Left renal pelvis (tissue), 4 donors: ENCODE data around the gene KCNJ18. TPM values are rescaled to one million over a fixed set of nuclear protein-coding genes. Genes with fewer than 3 reads are reported as not detected.
"Not testable (repeated sequence)": the region's sequence is repeated elsewhere in the genome, so short reads cannot be mapped to it uniquely, and the experiment has no call there.

Source experiments
- DNase-seq, 4 donors: peaks; one replicate each; pipeline ENCODE4 v3.0.0-alpha.2; 2013; ENCODE audit warnings: low read depth in 4 of 4, low spot score in 3 of 4
- polyA plus RNA-seq, 4 donors: library from polyadenylated mRNA; unstranded; fragments of 120-200 nt; gene quantifications; one replicate each; pipeline ENCODE4 v1.2.1, GENCODE V29; 2013; ENCODE audit not compliant: insufficient read length in 4 of 4

Gene KCNJ18
- polyA plus RNA-seq, 4 donors = not detected

DNA sequence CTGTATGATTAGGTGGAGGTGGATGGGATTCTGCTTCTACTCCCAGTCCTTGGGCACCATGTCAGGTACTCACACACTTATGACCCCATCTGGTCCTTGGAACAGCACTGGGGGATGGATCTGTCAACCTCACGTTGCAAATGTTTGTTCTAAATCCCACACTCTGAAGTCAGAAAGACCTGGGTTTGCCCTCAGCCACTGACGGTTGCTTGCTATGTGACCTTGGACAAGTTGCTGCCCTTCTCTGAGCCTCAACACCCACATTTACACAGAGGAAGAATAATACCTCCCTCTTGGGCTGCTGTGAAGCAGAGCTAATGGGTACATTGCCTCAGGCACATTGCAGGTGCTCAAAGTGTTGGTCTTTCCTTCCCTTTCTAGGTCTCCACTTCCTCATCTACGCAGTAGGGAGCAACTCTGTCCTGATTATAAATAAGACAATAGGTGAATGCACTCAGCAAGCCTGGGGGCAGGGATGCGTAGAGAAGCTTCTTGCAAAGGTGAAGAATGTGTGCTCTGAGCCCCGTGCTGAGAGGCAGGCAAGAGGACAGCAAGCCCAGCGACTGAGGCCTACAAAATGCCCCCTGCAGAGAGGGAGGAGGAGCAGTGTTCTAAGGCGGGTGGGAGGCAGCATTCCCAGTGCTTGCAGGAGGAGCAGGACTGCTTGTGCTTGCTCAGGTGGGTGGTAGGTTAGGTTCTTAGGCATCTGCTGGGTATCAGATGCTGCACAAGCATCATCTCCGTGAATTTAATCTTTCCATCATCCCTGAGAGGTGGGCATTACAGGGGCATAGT, 21.8 kb upstream of the KCNJ18 start:
- not testable (repeated sequence) for DNase-seq

- not testable (repeated sequence) for DNase-seq
These were observed 20.9 kb upstream of the KCNJ18 start for GRCh38 chr17:21671437-21671836.

DNA sequence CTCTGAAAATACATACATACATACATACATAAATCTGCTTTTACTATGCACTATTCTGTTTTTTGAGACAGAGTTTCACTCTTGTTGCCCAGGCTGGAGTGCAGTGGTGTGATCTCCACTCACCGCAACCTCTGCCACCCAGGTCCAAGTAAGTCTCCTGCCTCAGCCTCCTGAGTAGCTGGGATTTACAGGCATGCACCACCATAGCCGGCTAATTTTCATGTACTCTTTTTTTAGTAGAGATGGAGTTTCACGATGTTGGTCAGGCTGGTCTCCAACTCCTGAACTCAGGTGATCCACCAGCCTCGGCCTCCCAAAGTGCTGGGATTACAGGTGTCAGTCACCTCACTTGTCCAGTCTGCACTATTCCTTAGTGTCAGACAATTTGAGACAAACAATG, 20.5 kb upstream of the KCNJ18 start:
- not testable (repeated sequence) for DNase-seq

DNA sequence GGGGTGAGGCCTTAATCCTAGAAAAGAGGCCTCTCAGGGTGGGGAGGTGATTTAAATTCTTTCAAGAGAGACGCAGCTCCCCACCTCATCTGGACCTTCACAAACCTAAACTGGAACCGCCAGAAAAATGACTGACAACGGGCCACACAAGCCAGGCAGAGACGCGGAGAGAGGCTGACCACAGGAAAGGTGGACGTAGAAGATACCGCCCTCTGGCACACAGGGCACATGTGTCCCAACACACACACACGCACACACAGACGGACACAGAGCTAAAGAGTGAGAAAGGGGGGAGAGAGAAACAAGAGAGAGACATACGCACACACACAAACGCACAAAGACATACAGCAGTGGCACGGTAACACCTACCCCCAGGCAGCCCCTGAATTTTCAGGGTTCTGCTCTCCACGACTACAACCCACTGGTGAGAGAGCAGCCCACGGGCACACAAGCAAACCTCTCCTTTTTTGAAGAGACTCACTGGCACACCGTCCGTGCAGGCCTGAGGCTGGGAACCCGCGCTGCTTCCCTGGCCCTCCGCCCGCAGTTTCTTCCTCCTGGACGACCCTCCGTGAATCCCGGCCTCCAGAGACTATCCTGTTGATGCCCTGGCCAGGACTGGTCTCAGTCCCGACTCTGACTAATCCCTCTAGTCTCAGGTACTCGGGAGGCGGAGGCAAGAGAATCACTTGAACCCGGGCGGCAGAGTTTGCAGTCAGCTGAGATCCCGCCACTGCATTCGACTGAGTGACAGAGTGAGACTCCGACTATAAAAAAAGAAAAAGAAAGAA, 18.7 kb upstream of the KCNJ18 start:
- not testable (repeated sequence) for DNase-seq

DNA sequence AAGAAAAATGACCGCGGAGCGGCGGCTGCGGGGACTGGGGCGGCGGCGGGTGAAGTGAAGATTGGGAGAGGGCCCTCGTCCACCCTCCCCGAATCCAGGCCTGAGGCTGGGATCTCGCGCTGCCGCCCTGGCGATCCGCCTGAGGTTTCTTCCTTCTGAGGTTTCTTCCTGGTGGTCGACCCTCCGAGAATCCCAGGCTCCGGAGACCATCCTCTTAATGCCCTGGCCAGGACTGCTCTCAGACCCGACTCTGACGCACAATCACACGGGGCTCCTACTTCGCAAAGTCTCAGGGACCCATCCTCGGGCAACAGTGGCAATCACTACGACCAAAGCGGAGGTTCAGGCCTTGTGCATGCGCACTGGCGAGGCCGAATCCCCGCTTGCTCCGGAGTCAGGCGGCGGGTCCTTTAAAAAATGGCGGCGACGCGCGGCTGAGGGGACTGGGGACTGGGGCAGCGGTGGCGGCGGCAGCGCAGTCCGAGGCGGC, 18.0 kb upstream of the KCNJ18 start:
- no peak for DNase-seq

- DNase-seq = not testable (repeated sequence)
These were observed 17.2 kb upstream of the KCNJ18 start for GRCh38 chr17:21674891-21675738.

DNA sequence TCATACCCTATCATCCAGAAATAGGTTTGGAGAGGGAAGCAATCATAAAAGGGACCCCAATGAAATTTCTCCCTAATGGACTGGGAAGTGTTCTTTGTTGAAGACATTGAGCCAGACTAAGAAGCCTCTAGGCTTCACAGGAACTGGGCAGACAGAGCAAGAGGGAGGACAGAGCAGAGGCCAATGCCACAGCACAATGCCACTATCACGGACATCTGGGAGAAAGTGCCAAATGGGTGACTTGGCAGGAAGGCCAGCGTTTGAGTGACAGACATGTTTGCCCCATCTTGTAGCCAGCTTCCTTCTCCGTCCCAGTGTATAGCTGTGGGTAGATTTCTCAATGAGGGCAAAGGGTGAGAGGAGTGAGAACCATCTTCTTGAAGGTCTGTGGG, 16.6 kb upstream of the KCNJ18 start:
- DNase-seq = not testable (repeated sequence)

- DNase-seq = no peak
These were observed 15.8 kb upstream of the KCNJ18 start for GRCh38 chr17:21676281-21677111.

DNA sequence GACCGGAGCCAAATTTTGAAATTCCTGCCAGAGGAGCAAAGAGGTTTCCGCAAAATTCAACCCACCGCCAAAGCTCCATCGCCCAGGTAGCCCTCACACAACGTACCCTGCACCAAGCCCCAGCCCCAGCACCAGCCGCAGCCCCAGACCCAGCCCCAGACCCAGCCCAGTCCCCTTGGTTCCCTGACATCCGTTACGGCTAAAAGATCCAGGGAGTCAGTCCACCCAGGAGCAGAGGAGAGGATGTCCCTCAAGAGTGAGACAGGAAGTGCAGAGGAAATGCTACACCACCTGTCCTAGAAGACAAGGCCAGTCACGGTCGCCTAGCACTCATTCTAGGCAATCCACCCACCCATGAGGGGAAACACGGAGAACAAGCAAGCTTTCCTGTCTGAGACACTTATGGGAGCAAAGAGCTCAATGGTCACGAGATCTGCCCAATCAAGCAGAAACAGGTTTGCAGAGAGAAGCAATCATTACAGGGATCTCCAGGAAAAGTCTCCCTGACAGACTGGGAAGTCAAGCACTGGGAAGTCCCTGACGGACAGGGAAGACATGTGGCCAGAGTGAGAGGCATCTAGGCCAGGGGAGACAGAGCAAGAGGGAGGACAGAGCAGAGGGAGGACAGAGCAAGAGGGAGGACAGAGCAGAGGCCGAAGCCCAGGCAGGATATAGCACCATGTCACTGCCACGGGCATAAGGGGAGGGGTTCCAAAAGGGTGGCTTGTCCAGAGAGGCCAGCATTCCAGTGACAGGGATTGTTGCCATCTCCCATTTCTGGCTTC, 15.0 kb upstream of the KCNJ18 start:
- no peak for DNase-seq

DNA sequence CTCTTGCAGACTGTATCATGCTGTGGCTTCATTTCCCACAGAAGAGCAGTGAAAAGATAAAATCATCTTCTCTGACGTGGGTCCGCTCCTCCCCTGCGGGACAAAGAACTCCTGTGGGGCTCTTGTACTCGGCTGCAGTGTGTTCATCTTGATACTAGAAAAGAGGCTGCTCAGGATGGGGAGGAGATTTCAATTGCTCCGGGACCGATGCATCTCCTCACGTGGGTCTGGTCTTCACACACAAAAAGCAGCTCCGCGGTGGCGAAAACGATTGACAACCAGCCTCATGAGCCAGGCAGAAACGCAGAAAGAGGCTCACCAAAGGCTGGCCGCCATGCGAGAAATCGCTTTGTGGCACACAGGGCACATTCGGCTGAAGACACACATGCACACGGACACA, 14.4 kb upstream of the KCNJ18 start:
- DNase-seq = no peak

GRCh38 chr17:21678393-21679081, 13.8 kb upstream of the KCNJ18 start:
- DNase-seq = no peak

GRCh38 chr17:21679256-21680146, 12.8 kb upstream of the KCNJ18 start:
- DNase-seq = no peak

DNA sequence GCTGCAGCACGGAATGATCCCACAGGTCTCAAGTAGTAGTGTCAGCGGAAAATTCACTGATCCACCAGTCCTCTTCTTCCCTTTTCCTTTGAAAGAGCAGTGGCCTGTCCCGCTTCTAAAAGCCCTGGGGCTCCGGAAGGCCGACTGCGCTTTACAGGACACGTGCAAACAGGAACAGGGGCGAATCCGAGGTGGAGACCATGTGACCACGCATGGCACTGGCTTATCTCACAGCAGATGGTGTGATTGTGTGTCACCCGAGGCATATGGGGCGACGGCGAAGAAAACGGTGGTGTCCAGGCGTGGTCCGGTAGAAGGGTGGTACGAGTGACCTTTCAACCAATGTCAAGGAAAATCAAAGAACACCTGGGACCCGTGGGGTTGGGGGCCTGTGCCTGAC, 12.0 kb upstream of the KCNJ18 start:
- DNase-seq = no peak

DNA sequence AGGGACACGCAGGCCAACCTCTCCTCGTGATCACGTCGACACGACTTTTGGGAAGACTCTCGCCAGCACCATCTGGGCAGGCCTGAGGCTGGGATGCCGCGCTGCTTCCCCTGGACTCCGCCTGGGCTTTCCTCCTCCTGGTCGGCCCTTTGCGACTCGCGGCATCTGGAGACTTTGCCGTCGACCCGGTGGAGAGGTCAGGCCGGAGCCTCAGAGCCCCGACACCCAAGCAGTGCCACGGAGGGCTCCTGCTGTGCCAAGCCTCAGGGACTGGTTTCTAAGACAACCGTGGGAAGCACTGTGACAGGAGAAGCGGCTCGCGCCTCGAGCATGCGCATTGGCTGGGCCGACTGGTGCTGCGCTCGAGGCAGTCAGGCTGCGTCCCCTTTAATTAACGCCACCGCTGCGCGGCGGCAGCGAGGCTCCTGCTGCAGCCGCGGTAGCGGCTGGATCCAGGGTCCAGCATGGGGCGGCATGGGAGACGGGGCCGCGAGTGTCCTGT, 11.4 kb upstream of the KCNJ18 start:
- not testable (repeated sequence) for DNase-seq

DNA sequence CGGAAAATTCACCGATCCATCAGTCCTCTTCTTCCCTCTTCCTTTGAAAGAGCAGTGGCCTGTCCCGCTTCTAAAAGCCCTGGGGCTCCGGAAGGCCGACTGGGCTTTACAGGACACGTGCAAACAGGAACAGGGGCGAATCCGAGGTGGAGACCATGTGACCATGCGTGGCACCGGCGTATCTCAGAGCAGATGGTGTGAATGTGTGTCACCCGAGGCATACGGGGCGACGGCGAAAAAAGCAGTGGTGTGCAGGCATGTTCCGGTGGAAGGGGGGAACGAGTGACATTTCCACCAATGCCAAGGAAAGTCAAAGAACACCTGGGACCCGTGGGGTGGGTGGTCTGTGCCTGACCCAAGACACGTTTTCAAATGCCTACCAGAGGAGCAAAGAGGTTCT, 10.7 kb upstream of the KCNJ18 start:
- DNase-seq = not testable (repeated sequence)

DNA sequence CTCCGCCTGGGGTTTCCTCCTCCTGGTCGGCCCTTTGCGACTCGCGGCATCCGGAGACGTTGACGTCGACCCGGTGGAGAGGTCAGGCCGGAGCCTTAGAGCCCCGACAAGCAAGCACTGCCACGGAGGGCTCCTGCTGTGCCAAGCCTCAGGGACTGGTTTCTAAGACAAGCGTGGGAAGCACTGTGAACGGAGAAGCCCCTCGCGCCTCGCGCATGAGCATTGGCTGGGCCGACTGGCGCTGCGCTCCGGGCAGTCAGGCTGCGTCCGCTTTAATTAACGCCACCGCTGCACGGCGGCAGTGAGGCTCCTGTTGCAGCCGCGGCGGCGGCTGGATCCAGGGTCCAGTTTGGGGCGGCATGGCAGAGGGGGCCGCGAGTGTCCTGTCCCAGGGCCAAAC, 10.2 kb upstream of the KCNJ18 start:
- not testable (repeated sequence) for DNase-seq

DNA sequence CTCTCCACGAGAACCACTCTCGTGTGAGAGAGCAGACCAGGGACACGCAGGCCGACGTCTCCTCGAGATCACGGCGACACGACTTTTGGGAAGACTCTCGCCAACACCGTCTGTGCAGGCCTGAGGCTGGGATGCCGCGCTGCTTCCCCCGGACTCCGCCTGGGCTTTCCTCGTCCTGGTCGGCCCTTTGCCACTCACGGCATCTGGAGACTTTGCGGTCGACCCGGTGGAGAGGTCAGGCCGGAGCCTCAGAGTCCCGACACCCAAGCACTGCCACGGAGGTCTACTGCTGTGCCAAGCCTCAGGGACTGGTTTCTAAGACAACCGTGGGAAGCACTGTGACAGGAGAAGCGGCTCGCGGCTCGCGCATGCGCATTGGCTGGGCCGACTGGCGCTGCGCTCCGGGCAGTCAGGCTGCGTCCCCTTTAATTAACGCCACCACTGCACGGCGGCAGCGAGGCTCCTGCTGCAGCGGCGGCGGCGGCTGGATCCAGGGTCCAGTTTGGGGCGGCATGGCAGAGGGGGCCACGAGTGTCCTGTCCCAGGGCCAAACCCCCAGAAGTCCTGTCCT, 9.1 kb upstream of the KCNJ18 start:
- DNase-seq = not testable (repeated sequence)
